Measurements from ENCODE around the gene DUSP5. TPM values are rescaled to one million over a fixed set of nuclear protein-coding genes. Genes with fewer than 3 reads are reported as not detected.
A peak's percentile ranks its signal among the peaks of the same experiment; 100 is the strongest.

Gene DUSP5
- total and polyA plus RNA-seq, 2 of the 4 experiments (the other 2 are of a cell fraction) = 42.1 to 48.1 TPM

- H2AK5ac ChIP-seq (ENCODE audit: low read depth, low read length) = peak overlapping the region; percentile 62; the same call in 1 of the 2 replicates
- H3K9ac ChIP-seq (ENCODE audit: low read depth, low read length) = no peak overlapping the region
- dilution Hi-C loops (cut with HindIII; ENCODE audit: low sequenced_read_pairs, unreplicated experiment) (no loop called here), intact Hi-C loops (cut with micrococcal nuclease) (no loop called here), in situ Hi-C loops (cut with MboI; ENCODE audit: low sequenced_read_pairs) (no loop called here)
- H3K27ac ChIP-seq (ENCODE audit: insufficient read depth, low read length) = no peak overlapping the region
- DNase-seq (no peak), ATAC-seq (ENCODE audit: low read depth) (no peak)
- no peak overlapping the region for H3K4me2 ChIP-seq (ENCODE audit: low read depth, low read length)
- H2AK9ac ChIP-seq (replicated peaks; ENCODE audit: low read depth, low read length, poor library complexity) = peak overlapping the region; percentile 66
- H3K56ac ChIP-seq (ENCODE audit: extremely low read depth, insufficient read depth, low read length) = no peak overlapping the region
- peak overlapping the region; percentile 70; the same call in 1 of the 3 replicates for H2BK15ac ChIP-seq (ENCODE audit: low read depth, low read length)
- 97% methylated on average over 4 of the region's 7 CpGs; no CpG with 5 or more reads in 1 of the 2 experiments for WGBS, 2 experiments (ENCODE audit: extremely low coverage in 2 of 2, insufficient read length in 1 of 2)
- H3K23ac ChIP-seq (ENCODE audit: low read depth, low read length) = no peak overlapping the region
- H2BK5ac ChIP-seq (ENCODE audit: low read depth, low read length, poor library complexity, severe bottlenecking) = no peak overlapping the region
- ChIA-PET CTCF (no interaction called here), POLR2A (ENCODE audit: unreplicated experiment) (no interaction called here)
- H4K8ac ChIP-seq (ENCODE audit: low read depth in 2 of 2, low read length in 2 of 2) = peak overlapping the region in 1 of 2 experiments; percentile 53; a peak in 1 of 4 replicates
- no peak overlapping the region for H3K4me3 ChIP-seq (ENCODE audit: insufficient read depth, low read depth, low read length)
- H3K79me1 ChIP-seq (ENCODE audit: low read depth in 1 of 2, low read length in 2 of 2) = no peaks in the 10 kb centered on the region
- TF ChIP-seq FOS (IDR thresholded peaks at IDR 0.05; ENCODE audit: low read depth, low read length) (no peak), ELK1 (IDR thresholded peaks at IDR 0.05; ENCODE audit: borderline replicate concordance, low read depth, low read length) (no peak), BHLHE40 (IDR thresholded peaks at IDR 0.05; ENCODE audit: low read depth, low read length) (no peak), MAZ (IDR thresholded peaks at IDR 0.05; ENCODE audit: borderline replicate concordance, low read depth, low read length) (no peak), RCOR1 (IDR thresholded peaks at IDR 0.05; ENCODE audit: insufficient replicate concordance, low read length) (no peak), RFX5 (IDR thresholded peaks at IDR 0.05; ENCODE audit: low read depth, low read length) (no peak), CTCF (conservative IDR thresholded peaks at IDR 0.05; ENCODE audit: low read depth, low read length) (no peak), MAFK (IDR thresholded peaks at IDR 0.05; ENCODE audit: low read depth, low read length) (no peak), RAD21 (IDR thresholded peaks at IDR 0.05; ENCODE audit: low read length) (no peak), POLR2A (IDR thresholded peaks at IDR 0.05; ENCODE audit: low read depth, low read length) (no peak), NFE2L2 (IDR thresholded peaks at IDR 0.05; ENCODE audit: low read depth, low read length) (no peak), CHD1 (IDR thresholded peaks at IDR 0.05; ENCODE audit: low read depth, low read length) (no peak), MXI1 (IDR thresholded peaks at IDR 0.05; ENCODE audit: borderline replicate concordance, low read depth, low read length) (no peak), USF2 (IDR thresholded peaks at IDR 0.05; ENCODE audit: low read depth, low read length) (no peak), CEBPB (IDR thresholded peaks at IDR 0.05; ENCODE audit: low read depth, low read length) (no peak), SMC3 (IDR thresholded peaks at IDR 0.05; ENCODE audit: low read depth, low read length) (no peak)
- no peaks in the 10 kb centered on the region for H4K20me1 ChIP-seq (ENCODE audit: insufficient read depth, low read length)
- no peak overlapping the region for H3K14ac ChIP-seq (replicated peaks; ENCODE audit: low read depth, low read length)
- H2BK20ac ChIP-seq (ENCODE audit: low read depth, low read length) = no peak overlapping the region
- no peaks in the 10 kb centered on the region for H3K36me3 ChIP-seq (ENCODE audit: control insufficient read depth, insufficient read depth, low read length)
- peaks cover 9% of the 10 kb centered on the region for H3K9me1 ChIP-seq (ENCODE audit: insufficient read depth, low read length)
- H4K91ac ChIP-seq (ENCODE audit: insufficient read depth, low read depth, low read length) = peak overlapping the region; percentile 40
- H2BK120ac ChIP-seq (ENCODE audit: low read depth, low read length) = peak overlapping the region; percentile 33; the same call in 1 of the 2 replicates
- peak overlapping the region; percentile 32 for H2AFZ ChIP-seq (replicated peaks; ENCODE audit: low read length, poor library complexity)
- no TSS peak for BruUV-seq (replicated peaks)
- H3K9me3 ChIP-seq (ENCODE audit: control insufficient read depth, insufficient read depth, low read length) = no peaks in the 10 kb centered on the region
- no peak overlapping the region for H4K5ac ChIP-seq (ENCODE audit: low read depth, low read length)
- peak overlapping the region; percentile 51; the same call in 1 of the 2 replicates for H3K4ac ChIP-seq (ENCODE audit: low read depth, low read length)
- peaks cover 16% of the 10 kb centered on the region for H3K4me1 ChIP-seq (ENCODE audit: control insufficient read depth, insufficient read depth, low read length)
- no peaks in the 10 kb centered on the region; the same call in 1 of the 2 replicates for H3K27me3 ChIP-seq (ENCODE audit: control insufficient read depth, insufficient read depth, low read length)
- no peak overlapping the region for H3K18ac ChIP-seq (ENCODE audit: low read depth, low read length)
These were observed 36.6 kb upstream of the DUSP5 start for GRCh38 chr10:110461088-110461487.
